Sigmoid colon (tissue), 7 donors: Measurements from ENCODE around the gene BTNL9. TPM values are rescaled to one million over a fixed set of nuclear protein-coding genes. Genes with fewer than 3 reads are reported as not detected.
"Not testable (repeated sequence)": the region's sequence is repeated elsewhere in the genome, so short reads cannot be mapped to it uniquely, and the experiment has no call there.

Source experiments
- DNase-seq: peaks from one replicate; pipeline ENCODE4 v3.0.0-alpha.2; 2019
- H3K27ac ChIP-seq, 4 donors: fragments of 200-600 bp; sonication (generic); one replicate each; pipeline ENCODE4 v1.5.1; 2016 to 2019; ENCODE audit warnings: mild to moderate bottlenecking in 1 of 4
- H3K27me3 ChIP-seq, 3 donors: fragments of 200-600 bp; sonication (generic); one replicate each; pipeline ENCODE4 v1.5.1; 2019; ENCODE audit warnings: mild to moderate bottlenecking in 1 of 3
- H3K36me3 ChIP-seq, 4 donors: fragments of 200-600 bp; sonication (generic); one replicate each; pipeline ENCODE4 v1.5.1; 2016 to 2019
- H3K4me1 ChIP-seq, 4 donors: fragments of 200-600 bp; sonication (generic); one replicate each; pipeline ENCODE4 v1.5.1; 2017 to 2019
- H3K4me3 ChIP-seq, 4 donors: fragments of 200-600 bp; sonication (generic); one replicate each; pipeline ENCODE4 v1.5.1; 2017 to 2019; ENCODE audit warnings: mild to moderate bottlenecking in 2 of 4, moderate library complexity in 1 of 4
- H3K9me3 ChIP-seq, 4 donors: fragments of 200-600 bp in 3 of 4; sonication (generic) in 3 of 4; one replicate each; pipeline versions ENCODE4 v1.5.1 to v1.6.1; 2013 to 2019
- EP300 ChIP-seq, 4 donors: sonication (generic); formaldehyde crosslinking; IDR thresholded peaks; one replicate each; pipeline ENCODE4 v1.6.1; 2017; ENCODE audit warnings: antibody characterized with exemption in 4 of 4
- POLR2A ChIP-seq, 2 donors: fragments of 450-650 bp; IDR thresholded peaks; one replicate each; pipeline ENCODE4 v1.6.1; 2016; ENCODE audit warnings: antibody characterized with exemption in 2 of 2, mild to moderate bottlenecking in 2 of 2, moderate library complexity in 2 of 2
- POLR2AphosphoS5 ChIP-seq, 4 donors: sonication (generic); formaldehyde crosslinking; IDR thresholded peaks; one replicate each; pipeline ENCODE4 v1.6.1; 2017; ENCODE audit warnings: antibody characterized with exemption in 4 of 4
- WGBS, 2 donors: extraction: QIAGEN DNeasy Blood & Tissue Kit; methylation state at CpG; one replicate each; pipeline ENCODE4 v1.1.7; 2013; 5-methylcytosine and 5-hydroxymethylcytosine counted together
- intact Hi-C: fragments of 100-400 bp; cut with DNase I; formaldehyde crosslinking; loops from one replicate; pipeline ENCODE4 v1.15.1; 2023
- polyA plus RNA-seq, 3 donors: library from polyadenylated mRNA; stranded (reverse); fragments of 200-250 nt; gene quantifications; one replicate each; pipeline ENCODE4 v1.2.3, GENCODE V29; 2013
- total RNA-seq, 4 donors: library from RNA; depleted of rRNA; stranded (reverse); fragments of >200 nt; gene quantifications; one replicate each; pipeline ENCODE4 v1.1.0, GENCODE V29; 2016
- TF ChIP-seq, protein P1 (sequence below), 4 experiments: fragments of 450-650 bp in 3 of 4; fragments of 200-600 bp in 1 of 4; IDR thresholded peaks; one replicate each; pipeline ENCODE4 v1.5.1; 2016 to 2019; ENCODE audit warnings: antibody characterized with exemption in 4 of 4, mild to moderate bottlenecking in 3 of 4, moderate library complexity in 2 of 4
- donor health status: healthy with polysubstance abuse.
- donor health status: Bipolar disorder and iron deficiency.
- donor health status: healthy.

The BTNL9 gene
- total and polyA plus RNA-seq, 7 donors: 0.46 to 34.9 (median 5.0) TPM

DNA sequence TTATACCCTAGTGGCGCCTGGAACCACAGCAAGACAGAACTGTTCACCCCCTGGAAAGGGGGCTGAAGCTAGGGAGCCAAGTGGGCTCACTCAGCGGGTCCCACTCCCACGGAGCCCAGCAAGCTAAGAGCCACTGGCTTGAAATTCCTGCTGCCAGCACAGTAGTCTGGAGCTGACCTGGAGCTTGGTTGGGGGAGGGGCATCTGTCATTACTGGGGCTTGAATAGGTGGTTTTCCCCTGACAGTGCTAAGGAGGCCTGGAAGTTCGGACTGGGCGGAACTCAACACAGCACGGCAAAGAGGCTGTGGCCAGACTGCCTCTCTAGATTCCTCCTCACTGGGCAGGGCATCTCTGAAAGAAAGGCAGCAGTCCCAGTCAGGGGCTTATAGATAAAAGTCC lies 31.9 kb upstream of the BTNL9 start:
- Histone ChIP-seq H3K27me3 (peaks cover 0 to 11% (median 0%) of the 10 kb centered on the region in 3 donors), H3K9me3 (no peaks in the 10 kb centered on the region), H3K4me1 (no peaks in the 10 kb centered on the region), H3K4me3 (no peak overlapping the region), H3K27ac (no peak overlapping the region), H3K36me3 (no peaks in the 10 kb centered on the region)
- intact Hi-C loops: loop anchor here (5.0 kb wide), 1 partner anchor 61 kb away; no protein-coding TSS in a partner anchor
- TF ChIP-seq POLR2A (IDR thresholded peaks at IDR 0.05): no peak
- WGBS, 2 donors: 81 to 86% methylated on average over 6 of the region's 6 CpGs
- no peak for DNase-seq

DNA sequence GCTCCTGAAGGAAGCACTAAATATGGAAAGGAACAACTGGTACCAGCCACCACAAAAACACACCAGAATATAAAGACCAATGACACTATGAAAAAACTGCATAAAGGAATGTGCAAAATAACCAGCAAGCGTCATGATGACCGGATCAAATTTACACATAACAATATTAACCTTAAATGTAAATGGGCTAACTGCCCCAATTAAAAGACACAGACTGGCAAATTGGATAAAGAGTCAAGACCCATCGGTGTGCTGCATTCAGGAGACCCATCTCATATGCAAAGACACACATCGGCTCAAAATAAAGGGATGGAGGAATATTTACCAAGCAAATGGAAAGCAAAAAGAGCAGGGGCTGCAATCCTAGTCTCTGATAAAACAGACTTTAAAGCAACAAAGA lies 30.0 kb upstream of the BTNL9 start:
- H3K27ac ChIP-seq, H3K36me3 ChIP-seq, DNase-seq, intact Hi-C loops, H3K4me1 ChIP-seq, H3K9me3 ChIP-seq, H3K4me3 ChIP-seq: not testable (repeated sequence)
- peaks cover 0 to 11% (median 0%) of the 10 kb centered on the region in 3 donors for H3K27me3 ChIP-seq
- WGBS, 2 donors: 94 to 95% methylated on average over 4 of the region's 4 CpGs

DNA sequence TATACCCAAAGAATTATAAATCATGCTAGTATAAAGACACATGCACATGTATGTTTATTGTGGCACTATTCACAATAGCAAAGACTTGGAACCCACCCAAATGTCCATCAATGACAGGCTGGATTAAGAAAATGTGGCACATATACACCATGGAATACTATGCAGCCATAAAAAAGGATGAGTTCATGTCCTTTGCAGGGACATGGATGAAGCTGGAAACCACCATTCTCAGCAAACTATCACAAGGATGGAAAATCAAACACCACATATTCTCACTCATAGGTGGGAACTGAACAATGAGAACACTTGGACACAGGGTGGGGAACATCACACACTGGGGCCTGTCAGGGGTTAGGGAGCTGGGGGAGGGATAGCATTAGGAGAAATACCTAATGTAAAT lies 25.4 kb upstream of the BTNL9 start:
- DNase-seq, H3K4me3 ChIP-seq, H3K36me3 ChIP-seq, intact Hi-C loops, H3K4me1 ChIP-seq, H3K27ac ChIP-seq, H3K9me3 ChIP-seq, H3K27me3 ChIP-seq: not testable (repeated sequence)

DNA sequence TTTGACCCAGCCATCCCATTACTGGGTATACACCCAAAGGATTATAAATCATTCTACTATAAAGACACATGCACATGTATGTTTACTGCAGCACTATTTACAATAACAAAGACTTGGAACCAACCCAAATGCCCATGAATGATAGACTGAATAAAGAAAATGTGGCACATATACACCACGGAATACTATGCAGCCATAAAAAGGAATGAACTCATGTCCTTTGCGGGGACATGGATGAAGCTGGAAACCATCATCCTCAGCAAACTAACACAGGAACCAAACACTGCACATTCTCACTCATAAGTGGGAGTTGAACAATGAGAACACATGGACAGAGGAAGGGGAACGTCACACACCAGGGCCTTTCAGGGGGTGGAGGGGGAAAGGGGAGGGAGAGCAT lies 22.6 kb upstream of the BTNL9 start:
- H3K4me3 ChIP-seq, H3K9me3 ChIP-seq, H3K27me3 ChIP-seq, H3K4me1 ChIP-seq, H3K36me3 ChIP-seq, DNase-seq, H3K27ac ChIP-seq, intact Hi-C loops: not testable (repeated sequence)
- WGBS, 2 donors: 87% methylated on average over 3 of the region's 3 CpGs

DNA sequence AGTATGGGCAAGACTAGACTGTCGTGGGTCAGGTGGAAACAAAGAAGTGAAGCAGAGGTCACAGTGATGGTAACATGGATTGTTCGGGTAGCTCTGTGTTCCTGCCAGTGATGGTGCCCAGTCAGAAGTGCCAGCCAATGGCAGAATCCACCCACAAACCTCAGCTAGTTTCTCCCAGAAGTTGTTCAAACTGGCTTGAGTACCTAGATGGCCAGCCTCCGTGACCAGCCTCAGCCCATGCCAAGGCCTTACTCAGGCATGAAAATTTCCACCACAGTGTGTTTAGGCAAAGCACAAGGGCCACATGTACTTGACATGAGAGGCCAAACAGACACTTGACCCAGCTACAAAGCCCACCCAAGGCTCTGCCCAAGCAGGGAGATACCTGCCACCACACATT lies 19.4 kb upstream of the BTNL9 start:
- H3K9me3 ChIP-seq: peaks cover 0 to 10% (median 6%) of the 10 kb centered on the region in 4 donors
- H3K4me3 ChIP-seq: no peak overlapping the region
- H3K4me1 ChIP-seq: no peaks in the 10 kb centered on the region
- no peak for DNase-seq
- WGBS, 2 donors: 86 to 87% methylated on average over 3 of the region's 3 CpGs
- no peaks in the 10 kb centered on the region for H3K36me3 ChIP-seq
- TF ChIP-seq EP300 (IDR thresholded peaks at IDR 0.05): no peak
- TF ChIP-seq, protein P1, sequence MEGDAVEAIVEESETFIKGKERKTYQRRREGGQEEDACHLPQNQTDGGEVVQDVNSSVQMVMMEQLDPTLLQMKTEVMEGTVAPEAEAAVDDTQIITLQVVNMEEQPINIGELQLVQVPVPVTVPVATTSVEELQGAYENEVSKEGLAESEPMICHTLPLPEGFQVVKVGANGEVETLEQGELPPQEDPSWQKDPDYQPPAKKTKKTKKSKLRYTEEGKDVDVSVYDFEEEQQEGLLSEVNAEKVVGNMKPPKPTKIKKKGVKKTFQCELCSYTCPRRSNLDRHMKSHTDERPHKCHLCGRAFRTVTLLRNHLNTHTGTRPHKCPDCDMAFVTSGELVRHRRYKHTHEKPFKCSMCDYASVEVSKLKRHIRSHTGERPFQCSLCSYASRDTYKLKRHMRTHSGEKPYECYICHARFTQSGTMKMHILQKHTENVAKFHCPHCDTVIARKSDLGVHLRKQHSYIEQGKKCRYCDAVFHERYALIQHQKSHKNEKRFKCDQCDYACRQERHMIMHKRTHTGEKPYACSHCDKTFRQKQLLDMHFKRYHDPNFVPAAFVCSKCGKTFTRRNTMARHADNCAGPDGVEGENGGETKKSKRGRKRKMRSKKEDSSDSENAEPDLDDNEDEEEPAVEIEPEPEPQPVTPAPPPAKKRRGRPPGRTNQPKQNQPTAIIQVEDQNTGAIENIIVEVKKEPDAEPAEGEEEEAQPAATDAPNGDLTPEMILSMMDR (IDR thresholded peaks at IDR 0.05): no peak
- no peak for TF ChIP-seq POLR2AphosphoS5 (IDR thresholded peaks at IDR 0.05)
- TF ChIP-seq POLR2A (IDR thresholded peaks at IDR 0.05): no peak
- intact Hi-C loops: no loop called here
- no peak overlapping the region for H3K27ac ChIP-seq
- H3K27me3 ChIP-seq: no peaks in the 10 kb centered on the region

DNA sequence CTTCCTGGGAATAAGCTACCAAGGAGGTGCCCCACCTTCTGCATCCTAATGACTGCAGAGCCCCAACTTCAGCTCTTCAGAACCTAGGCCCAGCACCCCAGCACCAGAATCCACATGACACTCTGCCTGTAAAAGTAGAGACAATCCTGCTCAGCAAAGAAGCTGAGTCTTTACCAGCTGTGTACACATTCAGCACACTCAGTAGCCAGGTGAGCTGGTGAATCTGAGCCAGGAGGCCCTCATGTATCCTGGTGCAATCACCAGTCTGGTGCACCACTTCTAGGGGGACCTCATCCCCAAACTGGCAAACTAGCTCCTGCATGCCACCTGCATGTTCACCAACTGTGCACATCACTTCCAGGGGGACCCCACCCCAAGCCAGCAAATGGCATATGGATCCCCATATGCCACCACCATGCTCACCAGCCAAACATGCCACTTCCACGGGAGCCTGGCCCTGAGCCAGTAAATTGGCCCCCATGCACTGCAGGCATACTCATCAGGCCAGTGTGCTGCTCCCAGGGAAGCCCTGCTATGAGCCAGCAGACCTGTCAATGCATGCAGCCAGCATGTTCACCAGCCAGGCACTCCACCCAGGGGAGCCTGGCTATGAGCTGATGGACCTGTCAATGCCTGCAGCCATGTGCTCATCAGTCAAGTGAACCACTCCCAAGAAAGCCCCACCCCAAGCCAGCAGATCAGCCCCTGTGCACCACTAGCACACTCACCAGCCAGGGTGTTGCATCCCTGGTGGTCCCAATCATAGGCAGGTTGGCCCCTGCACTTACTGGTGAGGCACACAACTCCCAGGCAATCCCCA lies 15.6 kb upstream of the BTNL9 start:
- H3K36me3 ChIP-seq: no peaks in the 10 kb centered on the region
- H3K9me3 ChIP-seq: peaks cover 0 to 12% (median 6%) of the 10 kb centered on the region in 4 donors
- intact Hi-C loops: no loop called here
- H3K27ac ChIP-seq: no peak overlapping the region
- H3K4me1 ChIP-seq: no peaks in the 10 kb centered on the region
- DNase-seq: no peak
- 70 to 73% methylated on average over 1 of the region's 1 CpG for WGBS, 2 donors
- H3K27me3 ChIP-seq: no peaks in the 10 kb centered on the region
- TF ChIP-seq POLR2A (IDR thresholded peaks at IDR 0.05) (no peak), POLR2AphosphoS5 (IDR thresholded peaks at IDR 0.05) (no peak)
- H3K4me3 ChIP-seq: no peak overlapping the region

DNA sequence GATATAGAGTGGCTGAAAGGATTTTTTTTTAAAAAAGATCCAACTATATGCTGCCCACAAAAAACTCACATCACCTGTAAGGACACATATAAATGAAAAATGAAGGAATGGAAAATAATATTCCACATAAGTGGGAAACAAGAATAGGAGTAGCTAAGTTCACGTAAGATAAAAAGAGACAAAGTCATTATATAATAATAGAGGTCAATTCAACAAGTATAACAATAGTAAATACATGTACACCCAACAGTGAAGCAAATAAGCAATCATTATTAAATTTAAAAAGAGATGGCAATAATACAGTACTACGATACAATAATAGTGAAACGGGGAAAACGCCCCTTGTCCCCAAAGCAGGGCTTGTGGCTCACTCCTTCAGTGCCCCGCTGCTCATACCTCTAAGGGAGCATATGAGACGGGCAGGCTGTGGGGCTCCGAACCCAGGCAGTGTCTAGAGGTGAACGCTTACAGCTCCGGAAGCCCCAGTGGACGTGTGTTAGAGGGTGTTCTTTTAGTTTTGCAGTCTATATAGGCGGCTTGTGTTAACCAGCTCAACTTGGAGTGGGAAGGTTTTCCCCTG lies 12.5 kb upstream of the BTNL9 start:
- intact Hi-C loops: no loop called here
- TF ChIP-seq, protein P1 (IDR thresholded peaks at IDR 0.05): no peak
- no peak for TF ChIP-seq POLR2A (IDR thresholded peaks at IDR 0.05)
- Histone ChIP-seq H3K4me3 (no peak overlapping the region), H3K4me1 (no peaks in the 10 kb centered on the region), H3K27ac (no peak overlapping the region), H3K9me3 (peaks cover 0 to 11% (median 3%) of the 10 kb centered on the region in 4 donors), H3K36me3 (no peaks in the 10 kb centered on the region), H3K27me3 (peaks cover 0 to 4% (median 0%) of the 10 kb centered on the region in 3 donors)
- DNase-seq: no peak
- 71 to 91% methylated on average over 11 of the region's 11 CpGs for WGBS, 2 donors
